ENCODE measurements around the gene SSMEM1. TPM values are rescaled to one million over a fixed set of nuclear protein-coding genes. Genes with fewer than 3 reads are reported as not detected.
A peak's percentile ranks its signal among the peaks of the same experiment; 100 is the strongest.
"Not testable (repeated sequence)": the region's sequence is repeated elsewhere in the genome, so short reads cannot be mapped to it uniquely, and the experiment has no call there.

SSMEM1 gene
- total RNA-seq: not detected
- long read RNA-seq: 0 reads

GRCh38 chr7:130207642-130208041, at the start of gene SSMEM1:
TSS of gene SSMEM1 (plus strand) at chr7:130207860. CDS start at chr7:130207911, 51 bp downstream.
- ATAC-seq (no peak), DNase-seq (ENCODE audit: missing footprints) (no peak)
- intact Hi-C loops (cut with DNase I): loop anchor here (5.0 kb wide), 2 partner anchors 135 to 235 kb away; partner anchors contain the start of genes CEP41 and KLHDC10

- no peak for DNase-seq (ENCODE audit: missing footprints)
- intact Hi-C loops (cut with DNase I): no loop called here
- no peak for ATAC-seq
These were observed 47.6 kb upstream of the SSMEM1 start for GRCh38 chr7:130160023-130160422.

GRCh38 chr7:130160455-130160854, 47.2 kb upstream of the SSMEM1 start:
- DNase-seq (ENCODE audit: missing footprints): no peak
- no peak for ATAC-seq
- intact Hi-C loops (cut with DNase I): no loop called here

GRCh38 chr7:130162196-130162595, 45.5 kb upstream of the SSMEM1 start:
- no peak for DNase-seq (ENCODE audit: missing footprints)
- no peak for ATAC-seq
- intact Hi-C loops (cut with DNase I): no loop called here

- intact Hi-C loops (cut with DNase I): no loop called here
- DNase-seq (ENCODE audit: missing footprints): no peak
- ATAC-seq: no peak
These were observed 33.3 kb upstream of the SSMEM1 start for GRCh38 chr7:130174237-130174959.

GRCh38 chr7:130178251-130178650, 29.4 kb upstream of the SSMEM1 start:
- ATAC-seq (no peak), DNase-seq (ENCODE audit: missing footprints) (no peak)
- intact Hi-C loops (cut with DNase I): no loop called here

- ATAC-seq (no peak), DNase-seq (ENCODE audit: missing footprints) (no peak)
- intact Hi-C loops (cut with DNase I): no loop called here
These were observed 28.0 kb upstream of the SSMEM1 start for GRCh38 chr7:130179631-130180030.

- ATAC-seq (no peak), DNase-seq (ENCODE audit: missing footprints) (no peak)
- intact Hi-C loops (cut with DNase I): no loop called here
These were observed 26.9 kb upstream of the SSMEM1 start for GRCh38 chr7:130180571-130181262.

GRCh38 chr7:130181263-130181605, 26.4 kb upstream of the SSMEM1 start:
- intact Hi-C loops (cut with DNase I): no loop called here
- DNase-seq (ENCODE audit: missing footprints) (no peak), ATAC-seq (no peak)

GRCh38 chr7:130182990-130183389, 24.7 kb upstream of the SSMEM1 start:
- ATAC-seq: no peak
- intact Hi-C loops (cut with DNase I): no loop called here
- no peak for DNase-seq (ENCODE audit: missing footprints)

GRCh38 chr7:130184349-130184748, 23.3 kb upstream of the SSMEM1 start:
- intact Hi-C loops (cut with DNase I): not testable (repeated sequence)

GRCh38 chr7:130187360-130187759, 20.3 kb upstream of the SSMEM1 start:
- no peak for ATAC-seq
- DNase-seq (ENCODE audit: missing footprints): no peak
- intact Hi-C loops (cut with DNase I): no loop called here

More at GRCh38 chr7:130184349-130184748, 23.3 kb upstream of the SSMEM1 start:
- ATAC-seq; DNase-seq (ENCODE audit: missing footprints): not testable (repeated sequence)

- ATAC-seq: no peak
- intact Hi-C loops (cut with DNase I): no loop called here
- no peak for DNase-seq (ENCODE audit: missing footprints)
These were observed 18.3 kb upstream of the SSMEM1 start for GRCh38 chr7:130189343-130189742.

- no peak for DNase-seq (ENCODE audit: missing footprints)
- no peak for ATAC-seq
- intact Hi-C loops (cut with DNase I): no loop called here
These were observed 15.9 kb upstream of the SSMEM1 start for GRCh38 chr7:130191791-130192190.

GRCh38 chr7:130195396-130195795, 12.3 kb upstream of the SSMEM1 start:
- ATAC-seq: no peak
- intact Hi-C loops (cut with DNase I): no loop called here
- DNase-seq (ENCODE audit: missing footprints): no peak

GRCh38 chr7:130196476-130196875, 11.2 kb upstream of the SSMEM1 start:
- ATAC-seq (no peak), DNase-seq (ENCODE audit: missing footprints) (no peak)
- intact Hi-C loops (cut with DNase I): no loop called here

- intact Hi-C loops (cut with DNase I): no loop called here
- ATAC-seq (no peak), DNase-seq (ENCODE audit: missing footprints) (no peak)
These were observed 10.6 kb upstream of the SSMEM1 start for GRCh38 chr7:130197094-130197493.

GRCh38 chr7:130201796-130202195, 5.9 kb upstream of the SSMEM1 start:
- no peak for ATAC-seq
- no peak for DNase-seq (ENCODE audit: missing footprints)
- intact Hi-C loops (cut with DNase I): no loop called here

- DNase-seq (ENCODE audit: missing footprints) (peak; percentile 96), ATAC-seq (peak; percentile 99)
- intact Hi-C loops (cut with DNase I): loop anchor here (5.0 kb wide), 2 partner anchors 133 to 237 kb away; partner anchors contain the start of genes CEP41 and KLHDC10
These were observed 2.3 kb upstream of the SSMEM1 start, which contains the start of gene TMEM209 for GRCh38 chr7:130205084-130205947. TSS of gene TMEM209 (minus strand) at chr7:130205406. CDS start at chr7:130205375, 31 bp downstream.
